Activated CD8-positive, alpha-beta T cell treated with anti-CD3 and anti-CD28 coated beads for 36 hours (primary cell): ENCODE measurements around the gene A2M. TPM values are rescaled to one million over a fixed set of nuclear protein-coding genes. Genes with fewer than 3 reads are reported as not detected.
A peak's percentile ranks its signal among the peaks of the same experiment; 100 is the strongest.

Experiments used
- ATAC-seq: fragments of 200-7000 bp; cut with Tn5 transposase; one replicate; pipeline ENCODE4 v1.10.0; 2021; ENCODE audit warnings: mild to moderate bottlenecking, moderate library complexity
- CTCF ChIA-PET: fragments of 350-600 bp; sonication (Branson Sonifier 250); formaldehyde crosslinking; loops from one replicate; lab custom pipeline; 2021; ENCODE audit warnings: antibody characterized with exemption; lab: Charles Lee
- POLR2A ChIA-PET: fragments of 350-600 bp; sonication (Branson Sonifier 250); formaldehyde crosslinking; loops from one replicate; lab custom pipeline; 2021; ENCODE audit warnings: antibody characterized with exemption; lab: Charles Lee
- DNase-seq: peaks from one replicate; pipeline ENCODE4 v3.0.0-alpha.2; 2020
- H3K27ac Mint-ChIP-seq: one replicate; pipeline ENCODE4 v1.8.0; 2021; ENCODE audit warnings: mild to moderate bottlenecking, mixed read lengths
- H3K27me3 Mint-ChIP-seq: one replicate; pipeline ENCODE4 v1.8.0; 2021; ENCODE audit warnings: mixed read lengths
- H3K36me3 Mint-ChIP-seq: one replicate; pipeline ENCODE4 v1.8.0; 2021; ENCODE audit warnings: low read depth, mixed read lengths
- H3K4me1 Mint-ChIP-seq: one replicate; pipeline ENCODE4 v1.8.0; 2021; ENCODE audit warnings: low read depth, mixed read lengths
- H3K4me3 Mint-ChIP-seq: one replicate; pipeline ENCODE4 v1.8.0; 2021; ENCODE audit warnings: mild to moderate bottlenecking, moderate library complexity, mixed read lengths
- H3K9me3 Mint-ChIP-seq: one replicate; pipeline ENCODE4 v1.8.0; 2021; ENCODE audit warnings: mixed read lengths
- intact Hi-C: fragments of 100-400 bp; cut with micrococcal nuclease; formaldehyde crosslinking; loops from one replicate; pipeline ENCODE4 v1.10.0; 2022
- total RNA-seq, 2 experiments: library from RNA; stranded (reverse); gene quantifications; one replicate each; pipeline ENCODE4 v1.2.3, GENCODE V29; 2021
- TF ChIP-seq, protein P1 (sequence below): fragments of 200-600 bp; IDR thresholded peaks from one replicate; pipeline ENCODE4 v1.8.0; 2022; ENCODE audit warnings: antibody characterized with exemption, mild to moderate bottlenecking

Gene A2M
- total RNA-seq, 2 experiments from 2014 or later: not detected

DNA sequence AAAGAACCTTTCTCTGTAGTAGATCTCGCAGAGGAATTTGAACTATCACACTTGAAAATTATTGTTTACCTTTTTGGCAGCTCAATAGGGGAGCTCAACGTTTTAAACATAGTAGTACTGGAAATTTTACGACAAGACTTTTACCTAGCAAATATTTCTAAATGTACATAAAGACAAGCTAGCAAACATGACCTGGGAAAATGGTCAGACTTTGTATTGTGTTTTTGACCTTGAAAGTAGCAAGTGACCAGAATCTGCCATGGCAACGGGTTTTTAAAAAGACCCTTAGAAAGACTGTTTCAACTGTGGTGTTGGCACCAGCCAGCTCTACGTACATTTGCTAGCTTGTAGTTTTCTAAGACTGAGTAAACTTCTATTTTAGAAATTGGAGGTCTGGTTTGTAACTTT is 20.2 kb upstream of the A2M start:
- no peaks in the 10 kb centered on the region for H3K36me3 Mint-ChIP-seq
- H3K4me3 Mint-ChIP-seq: no peak overlapping the region
- no peak for DNase-seq
- H3K27ac Mint-ChIP-seq: no peak overlapping the region
- TF ChIP-seq, protein P1, sequence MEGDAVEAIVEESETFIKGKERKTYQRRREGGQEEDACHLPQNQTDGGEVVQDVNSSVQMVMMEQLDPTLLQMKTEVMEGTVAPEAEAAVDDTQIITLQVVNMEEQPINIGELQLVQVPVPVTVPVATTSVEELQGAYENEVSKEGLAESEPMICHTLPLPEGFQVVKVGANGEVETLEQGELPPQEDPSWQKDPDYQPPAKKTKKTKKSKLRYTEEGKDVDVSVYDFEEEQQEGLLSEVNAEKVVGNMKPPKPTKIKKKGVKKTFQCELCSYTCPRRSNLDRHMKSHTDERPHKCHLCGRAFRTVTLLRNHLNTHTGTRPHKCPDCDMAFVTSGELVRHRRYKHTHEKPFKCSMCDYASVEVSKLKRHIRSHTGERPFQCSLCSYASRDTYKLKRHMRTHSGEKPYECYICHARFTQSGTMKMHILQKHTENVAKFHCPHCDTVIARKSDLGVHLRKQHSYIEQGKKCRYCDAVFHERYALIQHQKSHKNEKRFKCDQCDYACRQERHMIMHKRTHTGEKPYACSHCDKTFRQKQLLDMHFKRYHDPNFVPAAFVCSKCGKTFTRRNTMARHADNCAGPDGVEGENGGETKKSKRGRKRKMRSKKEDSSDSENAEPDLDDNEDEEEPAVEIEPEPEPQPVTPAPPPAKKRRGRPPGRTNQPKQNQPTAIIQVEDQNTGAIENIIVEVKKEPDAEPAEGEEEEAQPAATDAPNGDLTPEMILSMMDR: no peak
- H3K9me3 Mint-ChIP-seq: no peaks in the 10 kb centered on the region
- ChIA-PET POLR2A (no interaction called here), CTCF (interaction anchor here (0.7 to 1.8 kb wide), 9 partner anchors 9 to 246 kb away, joined by 3 to 6 read pairs (median 3); no protein-coding TSS in a partner anchor)
- H3K27me3 Mint-ChIP-seq: no peaks in the 10 kb centered on the region
- intact Hi-C loops: no loop called here
- no peaks in the 10 kb centered on the region for H3K4me1 Mint-ChIP-seq
- ATAC-seq: no peak

DNA sequence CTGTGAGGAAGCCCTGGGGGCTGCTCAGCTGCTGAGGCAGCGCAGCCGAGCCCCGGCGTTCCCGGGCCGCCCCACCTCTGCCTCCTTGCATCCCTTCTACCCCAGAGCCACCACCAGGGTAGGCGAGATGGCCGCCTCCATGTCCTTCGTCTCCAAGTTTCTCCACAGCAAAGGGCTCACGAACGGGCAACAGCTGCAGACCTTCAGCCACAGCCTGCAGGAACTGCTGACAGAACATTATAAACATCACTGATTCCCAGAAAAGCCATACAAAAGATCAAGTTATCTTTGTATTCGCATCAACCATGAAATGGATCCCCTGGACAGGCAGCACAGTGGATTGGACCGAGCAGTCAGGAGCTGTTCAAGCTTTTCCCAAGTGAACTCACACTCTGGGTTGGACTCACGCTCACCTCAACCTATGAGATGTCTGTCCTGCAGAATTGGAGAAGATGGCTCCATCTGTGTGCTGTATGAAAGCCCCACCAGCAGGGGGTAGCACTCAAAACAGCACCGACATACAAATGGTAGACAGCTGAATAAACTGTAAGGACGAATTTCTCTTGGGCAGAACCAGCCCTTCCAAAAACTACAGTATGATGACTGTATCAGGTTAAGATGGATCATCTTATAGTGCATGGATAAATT is 19.4 kb upstream of the A2M start:
- intact Hi-C loops: no loop called here
- Mint-ChIP-seq H3K27me3 (no peaks in the 10 kb centered on the region), H3K4me1 (no peaks in the 10 kb centered on the region), H3K27ac (no peak overlapping the region), H3K4me3 (no peak overlapping the region), H3K36me3 (no peaks in the 10 kb centered on the region), H3K9me3 (no peaks in the 10 kb centered on the region)
- TF ChIP-seq, protein P1: peak; percentile 40
- CTCF ChIA-PET: interaction anchor here (0.7 to 1.8 kb wide), 9 partner anchors 8 to 245 kb away, joined by 3 to 6 read pairs (median 3); no protein-coding TSS in a partner anchor
- ATAC-seq (no peak), DNase-seq (peak; percentile 35)
- POLR2A ChIA-PET: no interaction called here

DNA sequence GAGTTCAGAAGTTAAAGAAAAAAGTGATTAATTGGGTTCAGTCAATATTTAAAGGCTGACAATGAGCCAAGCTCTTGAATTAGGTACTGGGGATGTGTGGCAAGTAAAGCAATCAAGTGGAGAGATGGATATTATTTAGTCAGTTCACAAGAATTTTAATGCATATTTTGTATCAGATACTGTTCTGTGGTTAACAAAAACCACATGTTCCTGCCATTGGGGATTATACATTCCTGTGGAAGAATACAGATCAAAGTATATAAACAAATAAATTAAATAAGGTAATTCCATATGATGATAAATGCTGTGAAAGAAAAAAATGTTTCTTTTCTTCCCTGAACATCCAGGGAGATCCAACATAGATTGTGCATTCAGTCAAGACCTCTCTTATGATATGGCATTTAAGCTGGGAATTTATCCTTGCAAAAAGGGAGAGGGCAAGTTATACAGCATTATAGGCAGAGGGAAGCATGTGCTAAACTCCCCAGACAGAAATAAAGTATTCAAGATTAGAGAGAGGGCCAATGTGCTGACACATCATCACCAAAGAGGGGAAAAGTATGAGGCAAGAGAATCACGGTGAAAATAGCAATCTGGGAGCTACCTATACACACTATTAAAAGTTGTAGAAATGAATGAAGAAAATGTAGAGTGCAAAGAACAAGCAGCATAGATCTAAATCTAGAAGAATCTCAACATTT is 17.6 kb upstream of the A2M start:
- intact Hi-C loops: no loop called here
- Mint-ChIP-seq H3K4me1 (no peaks in the 10 kb centered on the region), H3K27me3 (no peaks in the 10 kb centered on the region), H3K27ac (no peak overlapping the region), H3K36me3 (no peaks in the 10 kb centered on the region), H3K9me3 (no peaks in the 10 kb centered on the region), H3K4me3 (no peak overlapping the region)
- ChIA-PET CTCF (interaction anchor here (0.6 to 0.9 kb wide), 2 partner anchors 16 to 1060 kb away, joined by 3 read pairs; no protein-coding TSS in a partner anchor), POLR2A (no interaction called here)
- DNase-seq (no peak), ATAC-seq (no peak)
- TF ChIP-seq, protein P1: no peak

DNA sequence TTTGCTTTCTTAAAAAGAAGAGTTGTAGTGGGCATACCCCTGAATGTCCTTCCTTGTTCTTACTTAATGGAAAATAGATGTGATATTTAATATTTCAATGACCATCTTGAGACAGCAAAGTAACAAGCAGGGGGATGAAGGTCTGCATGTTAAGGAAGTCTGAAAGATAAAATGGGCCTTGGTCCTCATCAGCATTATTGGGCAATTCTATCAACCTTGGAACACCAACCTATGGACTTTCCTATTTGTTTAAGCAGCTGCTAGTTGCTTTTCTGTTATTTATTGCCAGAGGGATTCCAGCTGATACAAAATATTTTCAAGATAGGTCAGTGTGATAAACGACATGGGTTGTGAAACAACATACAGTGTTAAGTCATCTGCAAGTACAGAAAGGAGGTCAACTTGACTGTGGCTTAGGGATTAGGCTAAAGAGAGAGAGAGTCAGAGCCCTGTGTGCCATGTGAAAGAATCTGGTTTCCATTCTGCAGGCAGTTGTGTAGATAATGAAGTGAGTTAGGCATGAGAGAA is 16.4 kb upstream of the A2M start:
- no peak overlapping the region for H3K27ac Mint-ChIP-seq
- DNase-seq: no peak
- CTCF ChIA-PET: no interaction called here
- H3K36me3 Mint-ChIP-seq: no peaks in the 10 kb centered on the region
- H3K4me3 Mint-ChIP-seq: no peak overlapping the region
- no peak for ATAC-seq
- intact Hi-C loops: no loop called here
- no peaks in the 10 kb centered on the region for H3K9me3 Mint-ChIP-seq
- H3K27me3 Mint-ChIP-seq: no peaks in the 10 kb centered on the region
- POLR2A ChIA-PET: no interaction called here
- H3K4me1 Mint-ChIP-seq: no peaks in the 10 kb centered on the region
- TF ChIP-seq, protein P1: no peak

DNA sequence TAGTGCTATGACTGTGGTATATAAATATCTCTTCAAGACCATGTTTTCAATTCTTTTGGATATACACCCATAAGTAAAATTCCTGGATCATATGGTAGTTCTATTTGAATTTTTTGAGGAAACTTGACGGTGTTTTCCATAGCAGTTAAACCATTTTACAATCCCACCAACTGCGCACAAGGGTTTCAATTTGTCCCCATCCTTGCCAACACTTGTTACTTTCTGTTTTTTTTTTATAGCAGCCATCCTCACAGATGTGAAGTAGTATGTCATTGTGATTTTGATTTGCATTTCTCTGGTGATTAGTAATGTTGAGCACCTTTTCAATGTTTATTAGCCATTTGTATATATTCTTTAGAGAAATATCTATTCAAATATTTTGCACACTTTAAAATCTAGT is 14.5 kb upstream of the A2M start:
- no peak overlapping the region for H3K27ac Mint-ChIP-seq
- intact Hi-C loops: no loop called here

More for the DNA sequence above, 14.5 kb upstream of the A2M start:
- Mint-ChIP-seq H3K27me3 (no peaks in the 10 kb centered on the region), H3K4me3 (no peak overlapping the region), H3K9me3 (no peaks in the 10 kb centered on the region), H3K36me3 (no peaks in the 10 kb centered on the region), H3K4me1 (no peaks in the 10 kb centered on the region)
- DNase-seq (no peak), ATAC-seq (no peak)
- TF ChIP-seq, protein P1: no peak
- ChIA-PET POLR2A (no interaction called here), CTCF (no interaction called here)
